GM12801 (cell line): Measurements from ENCODE around the gene ARNT2.

Source experiments
- CTCF ChIP-seq: IDR thresholded peaks from one replicate; pipeline ENCODE4 v1.5.1; 2011; ENCODE audit warnings: control low read depth; ENCODE audit not compliant: insufficient read length; ENCODE audit errors: extremely low read depth

ARNT2 gene

GRCh38 chr15:80414546-80415357 is 10.6 kb downstream of the ARNT2 start:
- no peak for TF ChIP-seq CTCF

GRCh38 chr15:80415358-80415670 is 11.1 kb downstream of the ARNT2 start:
- no peak for TF ChIP-seq CTCF

GRCh38 chr15:80416702-80417101 is 12.5 kb downstream of the ARNT2 start:
- TF ChIP-seq CTCF: no peak

- TF ChIP-seq CTCF: no peak
Observed at GRCh38 chr15:80418892-80419537, 14.8 kb downstream of the ARNT2 start.

- TF ChIP-seq CTCF: no peak
Observed at GRCh38 chr15:80419546-80419945, 15.4 kb downstream of the ARNT2 start.

GRCh38 chr15:80420658-80421057 is 16.5 kb downstream of the ARNT2 start:
- TF ChIP-seq CTCF: no peak

- no peak for TF ChIP-seq CTCF
Observed at GRCh38 chr15:80423215-80423614, 19.0 kb downstream of the ARNT2 start.
